Body of pancreas (tissue), 4 donors: Measurements from ENCODE around the gene TSPAN33. TPM values are rescaled to one million over a fixed set of nuclear protein-coding genes. Genes with fewer than 3 reads are reported as not detected.

ENCODE experiments used
- ATAC-seq: fragments of 150-250 bp; one replicate; pipeline ENCODE4 v1.9.1; 2016
- DNase-seq, 4 donors: peaks; one replicate each; pipeline ENCODE4 v3.0.0-alpha.2; 2019
- H3K27ac ChIP-seq, 4 donors: fragments of 200-600 bp; sonication (generic); 1 replicate in 3 of 4; 2 replicates in 1 of 4; pipeline versions ENCODE4 v1.5.1 to v1.6.1; 2016 to 2019; ENCODE audit warnings: mild to moderate bottlenecking in 1 of 4, mixed read lengths in 1 of 4, moderate library complexity in 1 of 4
- H3K27me3 ChIP-seq, 2 donors: fragments of 200-600 bp; sonication (generic); one replicate each; pipeline ENCODE4 v1.6.0; 2016; ENCODE audit warnings: mild to moderate bottlenecking in 1 of 2
- H3K36me3 ChIP-seq, 2 donors: fragments of 200-600 bp; sonication (generic); replicated peaks in 1 of 2; 2 replicates each; pipeline ENCODE4 v1.5.1; 2016; ENCODE audit warnings: low read depth in 2 of 2; ENCODE audit not compliant: insufficient read depth in 1 of 2
- H3K4me1 ChIP-seq: fragments of 200-600 bp; sonication (generic); one replicate; pipeline ENCODE4 v1.6.0; 2016
- H3K4me3 ChIP-seq, 2 donors: fragments of 200-600 bp; sonication (generic); 1 replicate in 1 of 2; 2 replicates in 1 of 2; pipeline ENCODE4 v1.5.1; 2016 to 2019
- H3K9me3 ChIP-seq, 3 donors: fragments of 200-600 bp; sonication (generic); 1 replicate in 2 of 3; 2 replicates in 1 of 3; pipeline ENCODE4 v1.5.1; 2016
- POLR2A ChIP-seq, 3 donors: fragments of 450-650 bp; IDR thresholded peaks; one replicate each; pipeline ENCODE4 v1.6.1; 2016; ENCODE audit warnings: antibody characterized with exemption in 3 of 3, mild to moderate bottlenecking in 2 of 3
- WGBS, 2 donors: methylation state at CpG; one replicate each; pipeline ENCODE4 v1.1.5; 2017; 5-methylcytosine and 5-hydroxymethylcytosine counted together
- intact Hi-C: fragments of 100-400 bp; cut with DNase I; formaldehyde crosslinking; loops from one replicate; pipeline ENCODE4 v1.15.1; 2023
- total RNA-seq, 2 donors: library from RNA; depleted of rRNA; stranded (reverse); fragments of >200 nt; gene quantifications; one replicate each; pipeline ENCODE4 v1.1.0, GENCODE V29; 2016
- TF ChIP-seq, protein P1 (sequence below), 7 experiments: fragments of 450-650 bp in 4 of 7; fragments of 200-600 bp in 3 of 7; sonication (generic) in 3 of 7; IDR thresholded peaks; one replicate each; pipeline ENCODE4 v1.5.1; 2016 to 2019; ENCODE audit warnings: antibody characterized with exemption in 7 of 7

TSPAN33 gene
- total RNA-seq, 2 donors from 2014 or later = 12.5 to 17.1 TPM

DNA sequence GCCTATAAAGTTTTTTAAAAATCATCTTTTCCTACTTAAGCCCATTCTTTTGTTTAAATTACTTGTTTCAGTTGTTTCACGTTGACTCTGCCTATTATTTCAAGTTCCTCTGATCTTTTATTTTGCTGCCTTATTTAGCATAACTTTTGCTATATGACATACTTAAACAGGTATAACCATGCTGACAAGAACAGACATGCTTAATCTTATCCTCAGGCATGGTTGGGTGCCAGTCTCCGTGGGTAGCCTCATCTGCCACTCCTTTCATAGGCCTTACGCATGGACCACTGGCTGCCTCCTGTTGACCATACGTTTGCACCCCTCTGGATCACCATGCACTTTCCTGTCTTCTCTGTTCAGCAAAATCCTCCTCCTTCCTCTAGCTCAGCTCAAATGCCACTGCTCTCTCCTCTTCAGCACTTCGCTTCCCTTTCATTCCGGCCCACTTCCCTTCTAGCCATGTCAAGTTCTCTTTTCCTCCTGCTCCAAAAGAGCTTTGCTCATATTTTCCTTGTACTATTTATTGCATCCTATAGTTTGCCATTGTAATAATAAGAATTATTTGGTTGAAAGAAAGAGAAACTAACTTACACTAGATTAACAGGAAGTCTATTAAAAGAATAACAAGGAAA, 10.0 kb upstream of the TSPAN33 start:
- ATAC-seq = no peak
- Histone ChIP-seq H3K9me3 (no peaks in the 10 kb centered on the region), H3K4me3 (no peak overlapping the region), H3K27ac (no peak overlapping the region), H3K4me1 (no peaks in the 10 kb centered on the region), H3K36me3 (no peaks in the 10 kb centered on the region), H3K27me3 (no peaks in the 10 kb centered on the region)
- 77 to 81% methylated on average over 6 of the region's 6 CpGs for WGBS, 2 donors
- intact Hi-C loops = no loop called here
- TF ChIP-seq, protein P1, sequence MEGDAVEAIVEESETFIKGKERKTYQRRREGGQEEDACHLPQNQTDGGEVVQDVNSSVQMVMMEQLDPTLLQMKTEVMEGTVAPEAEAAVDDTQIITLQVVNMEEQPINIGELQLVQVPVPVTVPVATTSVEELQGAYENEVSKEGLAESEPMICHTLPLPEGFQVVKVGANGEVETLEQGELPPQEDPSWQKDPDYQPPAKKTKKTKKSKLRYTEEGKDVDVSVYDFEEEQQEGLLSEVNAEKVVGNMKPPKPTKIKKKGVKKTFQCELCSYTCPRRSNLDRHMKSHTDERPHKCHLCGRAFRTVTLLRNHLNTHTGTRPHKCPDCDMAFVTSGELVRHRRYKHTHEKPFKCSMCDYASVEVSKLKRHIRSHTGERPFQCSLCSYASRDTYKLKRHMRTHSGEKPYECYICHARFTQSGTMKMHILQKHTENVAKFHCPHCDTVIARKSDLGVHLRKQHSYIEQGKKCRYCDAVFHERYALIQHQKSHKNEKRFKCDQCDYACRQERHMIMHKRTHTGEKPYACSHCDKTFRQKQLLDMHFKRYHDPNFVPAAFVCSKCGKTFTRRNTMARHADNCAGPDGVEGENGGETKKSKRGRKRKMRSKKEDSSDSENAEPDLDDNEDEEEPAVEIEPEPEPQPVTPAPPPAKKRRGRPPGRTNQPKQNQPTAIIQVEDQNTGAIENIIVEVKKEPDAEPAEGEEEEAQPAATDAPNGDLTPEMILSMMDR (IDR thresholded peaks at IDR 0.05) = no peak
- no peak for TF ChIP-seq POLR2A (IDR thresholded peaks at IDR 0.05)
- DNase-seq = no peak

- no peak for ATAC-seq
- Histone ChIP-seq H3K27ac (peak overlapping the region in 1 of 4 donors; percentile 1), H3K4me1 (no peaks in the 10 kb centered on the region), H3K27me3 (no peaks in the 10 kb centered on the region), H3K36me3 (no peaks in the 10 kb centered on the region), H3K4me3 (no peak overlapping the region), H3K9me3 (no peaks in the 10 kb centered on the region)
- DNase-seq = no peak
- WGBS, 2 donors = 64 to 76% methylated on average over 3 of the region's 3 CpGs
- intact Hi-C loops = no loop called here
- TF ChIP-seq POLR2A (IDR thresholded peaks at IDR 0.05) = no peak
- TF ChIP-seq, protein P1 (IDR thresholded peaks at IDR 0.05) = no peak
Observed at GRCh38 chr7:129136887-129137642, 7.4 kb upstream of the TSPAN33 start.

DNA sequence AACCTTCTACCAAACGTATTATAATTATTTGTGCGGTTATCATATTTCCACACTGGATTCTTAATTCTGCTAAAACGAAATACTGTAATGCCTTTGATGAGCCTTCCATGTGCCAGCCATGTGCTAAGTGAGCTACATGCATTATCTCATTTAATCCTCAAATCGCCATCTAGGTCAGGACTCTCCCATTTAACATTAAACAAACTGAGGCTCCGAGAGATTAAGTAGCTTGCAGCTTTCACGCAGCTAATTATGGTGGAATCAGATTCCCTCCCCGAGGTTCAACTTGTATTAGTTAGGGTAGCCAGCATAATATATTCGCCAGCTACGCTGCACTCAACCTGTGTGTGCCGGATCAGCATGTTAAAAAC, 798 bp upstream of the TSPAN33 start:
- no peak overlapping the region for H3K4me3 ChIP-seq
- DNase-seq = no peak
- ATAC-seq = no peak
- no peaks in the 10 kb centered on the region for H3K36me3 ChIP-seq
- H3K27ac ChIP-seq = no peak overlapping the region
- no peaks in the 10 kb centered on the region for H3K27me3 ChIP-seq
- H3K4me1 ChIP-seq = peaks cover 18% of the 10 kb centered on the region
- no peaks in the 10 kb centered on the region for H3K9me3 ChIP-seq
- WGBS, 2 donors = 28 to 31% methylated on average over 10 of the region's 10 CpGs
- intact Hi-C loops = no loop called here
- no peak for TF ChIP-seq POLR2A (IDR thresholded peaks at IDR 0.05)
- TF ChIP-seq, protein P1 (IDR thresholded peaks at IDR 0.05) = no peak

- Histone ChIP-seq H3K4me3 (peak overlapping the region; percentile 18 to 84), H3K27me3 (no peaks in the 10 kb centered on the region), H3K4me1 (peaks cover 18% of the 10 kb centered on the region), H3K27ac (no peak overlapping the region), H3K9me3 (no peaks in the 10 kb centered on the region), H3K36me3 (no peaks in the 10 kb centered on the region)
- WGBS, 2 donors = 4 to 12% methylated on average over 25 to 53 of the region's 58 CpGs
- ATAC-seq = peak; percentile 6
- intact Hi-C loops = no loop called here
- DNase-seq = peak in 1 of 4 donors; percentile 19
- TF ChIP-seq, protein P1 (IDR thresholded peaks at IDR 0.05) = peak in 3 of 7 experiments; percentile 6 to 23 (median 20)
- peak in 1 of 3 donors; percentile 1 for TF ChIP-seq POLR2A (IDR thresholded peaks at IDR 0.05)
Observed at GRCh38 chr7:129144834-129145668, 544 bp downstream of the TSPAN33 start.
